H1 (cell line): ENCODE results near the gene LAMA4. TPM values are rescaled to one million over a fixed set of nuclear protein-coding genes. Genes with fewer than 3 reads are reported as not detected.

Experiments
- CTCF ChIA-PET: fragments of 300-600 bp; sonication (Branson Sonifier 250); formaldehyde crosslinking; loops from one replicate; lab custom pipeline; 2021; ENCODE audit not compliant: partially characterized antibody; lab: Charles Lee
- POLR2A ChIA-PET: fragments of 300-600 bp; sonication (Branson Sonifier 250); formaldehyde crosslinking; loops from one replicate; lab custom pipeline; 2021; ENCODE audit warnings: inconsistent platforms; ENCODE audit not compliant: partially characterized antibody; lab: Charles Lee
- DNase-seq, 2 experiments: peaks; one replicate each; pipeline versions ENCODE4 v3.0.0 to v3.0.0-alpha.2; 2010 to 2022; ENCODE audit warnings: low spot score in 2 of 2, low read depth in 1 of 2, mixed read lengths in 1 of 2
- FAIRE-seq: peaks from 2 replicates; lab custom pipeline; 2011; peaks lifted over from hg19 to GRCh38; lab: Jason Lieb, UNC
- H2AFZ ChIP-seq: 2 replicates; pipeline ENCODE4 v1.8.1; 2012; ENCODE audit warnings: low read length, inconsistent platforms
- H2AK5ac ChIP-seq: 2 replicates; pipeline ENCODE4 v1.6.1; 2013; ENCODE audit warnings: low read depth, low read length
- H2BK120ac ChIP-seq: replicated peaks from 2 replicates; pipeline ENCODE3; 2013; ENCODE audit warnings: low read depth, low read length, inconsistent platforms
- H2BK12ac ChIP-seq: 2 replicates; pipeline ENCODE4 v1.6.1; 2013; ENCODE audit warnings: low read depth, low read length
- H2BK15ac ChIP-seq: 2 replicates; pipeline ENCODE4 v1.6.1; 2013; ENCODE audit warnings: low read length
- H2BK20ac ChIP-seq: 2 replicates; pipeline ENCODE4 v1.6.1; 2013; ENCODE audit warnings: low read length
- H2BK5ac ChIP-seq: 2 replicates; pipeline ENCODE4 v1.6.1; 2013; ENCODE audit warnings: low read depth, low read length
- H3K14ac ChIP-seq: 2 replicates; pipeline ENCODE4 v1.6.1; 2013; ENCODE audit warnings: inconsistent platforms; ENCODE audit not compliant: insufficient read length
- H3K18ac ChIP-seq: 2 replicates; pipeline ENCODE4 v1.6.1; 2013; ENCODE audit warnings: low read length; ENCODE audit errors: extremely low read depth
- H3K23ac ChIP-seq: 2 replicates; pipeline ENCODE4 v1.6.1; 2013; ENCODE audit warnings: inconsistent platforms; ENCODE audit not compliant: insufficient read length
- H3K23me2 ChIP-seq: 2 replicates; pipeline ENCODE4 v1.6.1; 2013; ENCODE audit warnings: low read depth, low read length
- H3K27ac ChIP-seq: 2 replicates; pipeline ENCODE4 v1.6.1; 2011; ENCODE audit warnings: low read depth, low read length, inconsistent platforms
- H3K27me3 ChIP-seq, 4 experiments: replicated peaks in 1 of 4; 1 replicate in 1 of 4; 2 replicates in 3 of 4; pipeline versions ENCODE4 v1.6.1 to v1.8.1; 2011 to 2013; ENCODE audit warnings: low read length in 3 of 4, mild to moderate bottlenecking in 3 of 4, inconsistent platforms in 2 of 4, mixed read lengths in 2 of 4, moderate library complexity in 1 of 4; ENCODE audit not compliant: control insufficient read depth in 3 of 4, insufficient read depth in 3 of 4; ENCODE audit errors: extremely low read depth in 1 of 4
- H3K36me3 ChIP-seq, 4 experiments: 2 replicates each; pipeline versions ENCODE4 v1.6.1 to v1.8.1; 2011 to 2013; ENCODE audit warnings: mild to moderate bottlenecking in 4 of 4, low read length in 3 of 4, moderate library complexity in 2 of 4, control low read depth in 1 of 4, inconsistent platforms in 1 of 4; ENCODE audit not compliant: insufficient read depth in 4 of 4, control insufficient read depth in 2 of 4
- H3K4ac ChIP-seq: replicated peaks from 2 replicates; pipeline ENCODE3; 2013; ENCODE audit warnings: low read length, low read depth, mixed read lengths, inconsistent platforms; ENCODE audit not compliant: insufficient read length
- H3K4me1 ChIP-seq, 4 experiments: replicated peaks in 1 of 4; 1 replicate in 1 of 4; 2 replicates in 3 of 4; pipeline versions ENCODE4 v1.6.1 to v1.8.1; 2011 to 2013; ENCODE audit warnings: low read length in 3 of 4, inconsistent platforms in 2 of 4, mixed read lengths in 1 of 4; ENCODE audit not compliant: insufficient read depth in 4 of 4, control insufficient read depth in 3 of 4
- H3K4me2 ChIP-seq, 2 experiments: 2 replicates each; pipeline versions ENCODE4 v1.6.1 to v1.8.1; 2011 to 2013; ENCODE audit warnings: low read depth in 2 of 2, low read length in 2 of 2, control low read depth in 1 of 2, inconsistent platforms in 1 of 2, mild to moderate bottlenecking in 1 of 2; ENCODE audit not compliant: insufficient read depth in 1 of 2
- H3K4me3 ChIP-seq, 4 experiments: fragments of 200-600, 300-600 bp in 1 of 4; sonication (generic), shearing (Covaris generic), sonication (Bioruptor Twin) in 1 of 4; 2 replicates each; pipeline versions ENCODE4 v1.5.1 to v1.8.1; 2011 to 2016; ENCODE audit warnings: low read length in 4 of 4, low read depth in 3 of 4, control low read depth in 2 of 4, inconsistent platforms in 2 of 4, mild to moderate bottlenecking in 2 of 4, mixed read lengths in 1 of 4, moderate library complexity in 1 of 4; ENCODE audit not compliant: insufficient read depth in 2 of 4; ENCODE audit errors: extremely low read depth in 1 of 4
- H3K56ac ChIP-seq: replicated peaks from 2 replicates; pipeline ENCODE3; 2013; ENCODE audit warnings: low read depth, mild to moderate bottlenecking, mixed read lengths, low read length, inconsistent platforms; ENCODE audit not compliant: insufficient read length
- H3K79me1 ChIP-seq: 2 replicates; pipeline ENCODE4 v1.6.1; 2013; ENCODE audit warnings: low read depth, low read length, control low read depth
- H3K79me2 ChIP-seq, 2 experiments: 2 replicates each; pipeline versions ENCODE4 v1.6.1 to v1.8.1; 2012 to 2013; ENCODE audit warnings: low read length in 2 of 2, mild to moderate bottlenecking in 2 of 2, inconsistent platforms in 1 of 2; ENCODE audit not compliant: insufficient read depth in 2 of 2, control insufficient read depth in 1 of 2
- H3K9ac ChIP-seq, 4 experiments: replicated peaks in 1 of 4; 1 replicate in 1 of 4; 2 replicates in 3 of 4; pipeline versions ENCODE4 v1.6.1 to v1.8.1; 2011 to 2013; ENCODE audit warnings: low read depth in 3 of 4, low read length in 3 of 4, control low read depth in 2 of 4, mild to moderate bottlenecking in 2 of 4, moderate library complexity in 2 of 4, inconsistent platforms in 1 of 4; ENCODE audit errors: extremely low read depth in 1 of 4
- H3K9me3 ChIP-seq, 2 experiments: 2 replicates each; pipeline versions ENCODE4 v1.6.1 to v1.8.1; 2012 to 2013; ENCODE audit warnings: mild to moderate bottlenecking in 2 of 2, moderate library complexity in 2 of 2, control low read depth in 1 of 2, inconsistent platforms in 1 of 2, low read depth in 1 of 2, low read length in 1 of 2, mixed read lengths in 1 of 2; ENCODE audit not compliant: insufficient read depth in 2 of 2
- H4K20me1 ChIP-seq, 2 experiments: replicated peaks in 1 of 2; 2 replicates each; pipeline versions ENCODE3 to v1.8.1; 2011 to 2013; ENCODE audit warnings: inconsistent platforms in 2 of 2, low read length in 2 of 2, mild to moderate bottlenecking in 1 of 2; ENCODE audit not compliant: insufficient read depth in 2 of 2, control insufficient read depth in 1 of 2
- H4K5ac ChIP-seq: 2 replicates; pipeline ENCODE4 v1.6.1; 2013; ENCODE audit warnings: low read length, low read depth, mixed read lengths, inconsistent platforms; ENCODE audit not compliant: insufficient read length
- H4K8ac ChIP-seq: 2 replicates; pipeline ENCODE4 v1.8.0; 2013; ENCODE audit warnings: mild to moderate bottlenecking, moderate library complexity, low read length, inconsistent platforms; ENCODE audit not compliant: insufficient read depth; ENCODE audit errors: extremely low read depth
- H4K91ac ChIP-seq: replicated peaks from 2 replicates; pipeline ENCODE3; 2013; ENCODE audit warnings: low read length, mixed read lengths, inconsistent platforms; ENCODE audit not compliant: insufficient read length
- BCL11A ChIP-seq, 2 experiments: IDR thresholded peaks; one replicate each; pipeline ENCODE4 v1.6.1; 2011; ENCODE audit warnings: low read depth in 2 of 2, low read length in 2 of 2, mild to moderate bottlenecking in 2 of 2
- BRCA1 ChIP-seq: IDR thresholded peaks from 2 replicates; pipeline ENCODE4 v1.6.1; 2012; ENCODE audit warnings: low read depth, low read length, improper control_type of control experiment
- CHD2 ChIP-seq: IDR thresholded peaks from 2 replicates; pipeline ENCODE4 v1.6.1; 2012; ENCODE audit warnings: low read length, improper control_type of control experiment
- CREB1 ChIP-seq: IDR thresholded peaks from 2 replicates; pipeline ENCODE4 v1.6.1; 2012; ENCODE audit warnings: inconsistent platforms
- E2F6 ChIP-seq: IDR thresholded peaks from 2 replicates; pipeline ENCODE4 v1.6.1; 2012; ENCODE audit warnings: inconsistent platforms
- GABPA ChIP-seq: IDR thresholded peaks from 2 replicates; pipeline ENCODE4 v1.6.1; 2011; ENCODE audit warnings: mild to moderate bottlenecking, low read length, moderate library complexity, borderline replicate concordance; ENCODE audit not compliant: insufficient read depth
- GTF2F1 ChIP-seq: IDR thresholded peaks from 2 replicates; pipeline ENCODE4 v1.6.1; 2012; ENCODE audit warnings: low read depth, low read length, improper control_type of control experiment, borderline replicate concordance
- KDM4A ChIP-seq: IDR thresholded peaks from one replicate; pipeline ENCODE4 v1.7.1; 2012; ENCODE audit warnings: low read depth, mild to moderate bottlenecking, moderate library complexity, low read length, inconsistent platforms; ENCODE audit not compliant: severe bottlenecking
- NANOG ChIP-seq: IDR thresholded peaks from 2 replicates; pipeline ENCODE4 v1.6.1; 2011; ENCODE audit warnings: low read length, low read depth, mild to moderate bottlenecking, inconsistent platforms; ENCODE audit not compliant: insufficient read depth, poor library complexity, severe bottlenecking
- POU5F1 ChIP-seq: IDR thresholded peaks from 2 replicates; pipeline ENCODE4 v1.6.1; 2011; ENCODE audit warnings: low read depth, mild to moderate bottlenecking, low read length, moderate library complexity
- SIN3A ChIP-seq, 2 experiments: IDR thresholded peaks in 1 of 2; conservative IDR thresholded peaks in 1 of 2; 2 replicates each; pipeline ENCODE4 v1.6.1; 2011 to 2012; ENCODE audit warnings: low read length in 2 of 2, improper control_type of control experiment in 1 of 2, low read depth in 1 of 2, mild to moderate bottlenecking in 1 of 2
- SP1 ChIP-seq: IDR thresholded peaks from 2 replicates; pipeline ENCODE4 v1.6.1; 2011; ENCODE audit warnings: low read depth, low read length
- SP2 ChIP-seq: IDR thresholded peaks from 2 replicates; pipeline ENCODE4 v1.6.1; 2012; ENCODE audit warnings: mild to moderate bottlenecking, low read length, inconsistent platforms
- SUZ12 ChIP-seq: fragments of 200-600 bp; sonication (generic); IDR thresholded peaks from 2 replicates; pipeline ENCODE4 v1.6.1; 2012; ENCODE audit warnings: mild to moderate bottlenecking, inconsistent platforms, low read length, moderate library complexity, mixed read lengths
- WGBS, 2 experiments: shearing (Covaris generic) in 1 of 2; methylation state at CpG; one replicate each; pipeline versions ENCODE4 v1.1.6 to v1.1.7; 2013 to 2015; ENCODE audit warnings: low lambda C conversion rate in 2 of 2, mixed read lengths in 2 of 2, inconsistent platforms in 1 of 2, low coverage in 1 of 2, missing lambda C conversion rate in 1 of 2; ENCODE audit not compliant: insufficient replicate concordance in 2 of 2, insufficient coverage in 1 of 2, insufficient read length in 1 of 2; ENCODE audit errors: extremely low coverage in 1 of 2, missing lambda C conversion rate in 1 of 2; 5-methylcytosine and 5-hydroxymethylcytosine counted together
- polyA plus RNA-seq, 7 experiments: library from polyadenylated mRNA; depleted of rRNA in 3 of 7; stranded (reverse) in 5 of 7; unstranded in 2 of 7; fragments of >200 nt in 5 of 7; fragments of 200-250 nt in 2 of 7; gene quantifications; 1 replicate in 5 of 7; 2 replicates in 1 of 7; 4 replicates in 1 of 7; pipeline versions ENCODE4 v1.2.1 to v1.2.3, GENCODE V29; 2011 to 2013; ENCODE audit warnings: missing spikeins in 2 of 7, mixed read lengths in 2 of 7
- total RNA-seq: library from RNA; stranded (reverse); fragmentation: NEBNext Ultra II Directional; extraction: Animal tissue kit (Norgen Biotek cat#: 25700); gene quantifications from 2 replicates; pipeline ENCODE4 v1.2.1, GENCODE V29; 2021

The LAMA4 gene
- total and polyA plus RNA-seq, 2 of the 8 experiments (the other 6 are each of a cell fraction or from before 2014, with no cell fraction given): 0.95 to 1.5 TPM

DNA sequence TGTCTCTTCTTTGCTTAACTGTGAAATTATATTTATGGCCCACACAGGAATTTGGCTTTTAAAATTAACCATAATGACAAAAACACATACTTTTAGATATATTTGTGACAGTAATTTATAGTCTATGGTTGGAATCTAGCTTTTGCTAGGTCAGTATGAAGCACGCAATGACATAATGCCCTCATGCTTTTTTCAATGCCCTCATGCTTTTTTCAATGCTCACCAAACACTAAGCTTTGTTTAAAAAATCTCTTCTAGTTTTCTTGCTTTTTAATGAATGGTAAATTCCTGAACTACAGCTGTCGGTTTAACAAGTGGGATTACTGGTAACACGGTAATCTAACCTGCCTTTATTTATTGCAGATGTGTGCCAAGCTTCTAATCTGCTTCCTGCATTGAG lies 187.8 kb downstream of the LAMA4 start:
- WGBS, 2 experiments: 92% methylated on average over 3 of the region's 3 CpGs; no CpG with 5 or more reads in 1 of the 2 experiments
- no peak overlapping the region for H3K56ac ChIP-seq
- no peak overlapping the region for H3K14ac ChIP-seq
- H3K27ac ChIP-seq: no peak overlapping the region
- H2AFZ ChIP-seq: no peak overlapping the region
- no peak overlapping the region for H2BK15ac ChIP-seq
- DNase-seq (no peak), FAIRE-seq (no peak)
- no peak overlapping the region for H2BK120ac ChIP-seq
- H4K5ac ChIP-seq: no peak overlapping the region
- H3K79me1 ChIP-seq: no peaks in the 10 kb centered on the region
- H3K23ac ChIP-seq: no peak overlapping the region
- H4K20me1 ChIP-seq: no peaks in the 10 kb centered on the region
- H3K9ac ChIP-seq: no peak overlapping the region
- peaks cover 0 to 3% (median 0%) of the 10 kb centered on the region in 4 experiments; a peak in 2 of 8 replicates for H3K36me3 ChIP-seq
- no peaks in the 10 kb centered on the region for H3K9me3 ChIP-seq
- H3K4me1 ChIP-seq: no peaks in the 10 kb centered on the region
- ChIA-PET CTCF (interaction anchor here (0.5 to 1.1 kb wide), 3 partner anchors 14 to 274 kb away, joined by 3 read pairs; no protein-coding TSS in a partner anchor), POLR2A (interaction anchor here (0.7 to 1.2 kb wide), 2 partner anchors 11 to 20 kb away, joined by 3 to 4 read pairs; partner anchors contain the start of genes FAM229B and TUBE1)
- no peak overlapping the region for H2AK5ac ChIP-seq
- H3K4ac ChIP-seq: no peak overlapping the region
- H3K4me2 ChIP-seq: no peak overlapping the region
- H2BK20ac ChIP-seq: no peak overlapping the region
- H4K8ac ChIP-seq: no peak overlapping the region
- H3K27me3 ChIP-seq: no peaks in the 10 kb centered on the region
- H3K23me2 ChIP-seq: peaks cover 2% of the 10 kb centered on the region; the same call in 1 of the 2 replicates
- H2BK12ac ChIP-seq: no peak overlapping the region
- no peaks in the 10 kb centered on the region for H3K79me2 ChIP-seq
- no peak overlapping the region for H4K91ac ChIP-seq
- no peak overlapping the region for H2BK5ac ChIP-seq
- no peak overlapping the region for H3K18ac ChIP-seq
- H3K4me3 ChIP-seq: no peak overlapping the region
- TF ChIP-seq GABPA: no peak
- no peak for TF ChIP-seq SP2
- TF ChIP-seq BRCA1: no peak
- no peak for TF ChIP-seq GTF2F1
- TF ChIP-seq CHD2: no peak
- TF ChIP-seq SP1: no peak
- no peak for TF ChIP-seq BCL11A (IDR thresholded peaks at IDR 0.05; ENCODE audit: low read depth in 2 of 2, low read length in 2 of 2)
- TF ChIP-seq SIN3A (conservative IDR thresholded peaks at IDR 0.05 in 1 of 2, IDR thresholded peaks at IDR 0.05 in 1 of 2; ENCODE audit: low read depth in 1 of 2, low read length in 2 of 2): no peak
- no peak for TF ChIP-seq POU5F1
- TF ChIP-seq E2F6: no peak
- TF ChIP-seq NANOG: no peak
- TF ChIP-seq CREB1: no peak
- TF ChIP-seq KDM4A: no peak
- no peak for TF ChIP-seq SUZ12
